Gastroesophageal sphincter (tissue), 3 donors: Measurements from ENCODE around the gene SDR39U1.

Experiments
- CTCF ChIP-seq, 4 experiments: fragments of 200-600 bp in 2 of 4; fragments of 450-650 bp in 2 of 4; sonication (generic) in 1 of 4; IDR thresholded peaks; one replicate each; pipeline ENCODE4 v1.5.1; 2017 to 2019; ENCODE audit warnings: antibody characterized with exemption in 4 of 4, mild to moderate bottlenecking in 2 of 4, moderate library complexity in 2 of 4
- EP300 ChIP-seq: sonication (generic); formaldehyde crosslinking; IDR thresholded peaks from one replicate; pipeline ENCODE4 v1.6.1; 2017; ENCODE audit warnings: antibody characterized with exemption, mild to moderate bottlenecking
- POLR2A ChIP-seq, 2 donors: fragments of 450-650 bp; IDR thresholded peaks; one replicate each; pipeline ENCODE4 v1.6.1; 2017; ENCODE audit warnings: antibody characterized with exemption in 2 of 2, mild to moderate bottlenecking in 2 of 2, moderate library complexity in 1 of 2

DNA sequence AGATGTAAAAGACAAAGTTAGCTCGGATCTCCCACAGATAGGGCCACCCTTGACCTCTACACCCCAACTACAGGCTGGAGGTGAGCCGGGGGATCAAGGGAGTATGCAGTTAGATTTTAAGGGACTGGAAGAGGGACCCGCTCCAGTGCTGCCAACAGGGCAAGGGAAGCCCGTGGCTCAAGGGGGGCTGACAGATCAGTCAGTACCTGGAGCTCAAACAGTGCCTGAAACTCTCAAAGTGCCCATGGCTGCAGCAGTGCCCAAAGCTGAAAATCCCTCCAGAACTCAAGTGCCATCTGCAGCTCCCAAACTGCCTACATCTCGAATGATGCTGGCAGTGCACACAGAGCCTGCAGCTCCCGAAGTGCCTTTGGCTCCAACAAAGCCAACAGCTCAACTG is 33.4 kb downstream of the SDR39U1 start:
- TF ChIP-seq POLR2A (IDR thresholded peaks at IDR 0.05) (no peak), CTCF (IDR thresholded peaks at IDR 0.05) (no peak), EP300 (no peak)
